IMR-90 (cell line): ENCODE results near the gene HACD2. TPM values are rescaled to one million over a fixed set of nuclear protein-coding genes. Genes with fewer than 3 reads are reported as not detected.
"Not testable (repeated sequence)": the region's sequence is repeated elsewhere in the genome, so short reads cannot be mapped to it uniquely, and the experiment has no call there.

Experiments used
- ATAC-seq: fragments of 200-7000 bp; cut with Tn5 transposase; 2 replicates; pipeline ENCODE4 v1.9.1; 2020; ENCODE audit warnings: low read depth, mild to moderate bottlenecking, moderate library complexity
- BruUV-seq: library from RNA; stranded (reverse); fragments of 400-500 nt; replicated peaks from 2 replicates; lab custom pipeline; 2021; lab: Mats Ljungman, UMichigan
- CTCF ChIA-PET: fragments of 300-600 bp; formaldehyde crosslinking; extraction: SDS; loops from one replicate; lab custom pipeline; 2021; ENCODE audit warnings: antibody characterized with exemption; lab: Yijun Ruan, JAX
- POLR2A ChIA-PET: fragments of 300-600 bp; sonication (Branson Sonifier 250); formaldehyde crosslinking; loops from one replicate; lab custom pipeline; 2022; ENCODE audit warnings: antibody characterized with exemption; ENCODE audit not compliant: unreplicated experiment; lab: Charles Lee
- DNase-seq: peaks from one replicate; pipeline ENCODE4 v3.0.0; 2013
- H2AFZ ChIP-seq: replicated peaks from 2 replicates; pipeline ENCODE3; 2013; ENCODE audit warnings: low read length, mild to moderate bottlenecking; ENCODE audit not compliant: poor library complexity
- H2AK5ac ChIP-seq: 2 replicates; pipeline ENCODE4 v1.6.1; 2013; ENCODE audit warnings: low read depth, low read length, inconsistent platforms
- H2AK9ac ChIP-seq: replicated peaks from 2 replicates; pipeline ENCODE3; 2013; ENCODE audit warnings: mild to moderate bottlenecking, low read depth, low read length, moderate library complexity; ENCODE audit not compliant: poor library complexity
- H2BK120ac ChIP-seq: 2 replicates; pipeline ENCODE4 v1.6.1; 2013; ENCODE audit warnings: low read depth, low read length, inconsistent platforms
- H2BK15ac ChIP-seq: 3 replicates; pipeline ENCODE4 v1.6.1; 2013; ENCODE audit warnings: low read depth, low read length, inconsistent platforms
- H2BK20ac ChIP-seq: 2 replicates; pipeline ENCODE4 v1.6.1; 2013; ENCODE audit warnings: low read depth, mild to moderate bottlenecking, inconsistent platforms, low read length, moderate library complexity
- H2BK5ac ChIP-seq: 2 replicates; pipeline ENCODE4 v1.6.1; 2013; ENCODE audit warnings: mild to moderate bottlenecking, low read depth, low read length, inconsistent platforms; ENCODE audit not compliant: poor library complexity, severe bottlenecking
- H3K14ac ChIP-seq: replicated peaks from 2 replicates; pipeline ENCODE4 v1.6.1; 2013; ENCODE audit warnings: low read depth, low read length, inconsistent platforms
- H3K18ac ChIP-seq: 2 replicates; pipeline ENCODE4 v1.6.1; 2013; ENCODE audit warnings: low read depth, low read length, control low read depth
- H3K23ac ChIP-seq: 2 replicates; pipeline ENCODE4 v1.6.1; 2013; ENCODE audit warnings: low read depth, low read length, inconsistent platforms
- H3K27ac ChIP-seq: 2 replicates; pipeline ENCODE4 v1.5.1; 2013; ENCODE audit warnings: mild to moderate bottlenecking, control low read depth, low read length; ENCODE audit not compliant: insufficient read depth
- H3K27me3 ChIP-seq: 2 replicates; pipeline ENCODE4 v1.6.1; 2013; ENCODE audit warnings: low read length; ENCODE audit not compliant: control insufficient read depth, insufficient read depth
- H3K36me3 ChIP-seq: 2 replicates; pipeline ENCODE4 v1.6.1; 2013; ENCODE audit warnings: low read length, mixed read lengths; ENCODE audit not compliant: control insufficient read depth, insufficient read depth
- H3K4ac ChIP-seq: 2 replicates; pipeline ENCODE4 v1.6.1; 2013; ENCODE audit warnings: low read depth, low read length, inconsistent platforms
- H3K4me1 ChIP-seq: 2 replicates; pipeline ENCODE4 v1.6.1; 2013; ENCODE audit warnings: low read length, mixed read lengths; ENCODE audit not compliant: control insufficient read depth, insufficient read depth
- H3K4me2 ChIP-seq: 2 replicates; pipeline ENCODE4 v1.6.1; 2013; ENCODE audit warnings: low read depth, mild to moderate bottlenecking, control low read depth, low read length, moderate library complexity
- H3K4me3 ChIP-seq: 2 replicates; pipeline ENCODE4 v1.5.1; 2013; ENCODE audit warnings: low read depth, mild to moderate bottlenecking, control low read depth, low read length, moderate library complexity; ENCODE audit not compliant: insufficient read depth
- H3K56ac ChIP-seq: 2 replicates; pipeline ENCODE4 v1.6.1; 2013; ENCODE audit warnings: low read length, inconsistent platforms; ENCODE audit not compliant: insufficient read depth; ENCODE audit errors: extremely low read depth
- H3K79me1 ChIP-seq, 2 experiments: 2 replicates each; pipeline ENCODE4 v1.6.1; 2013; ENCODE audit warnings: low read length in 2 of 2, inconsistent platforms in 1 of 2, low read depth in 1 of 2
- H3K9ac ChIP-seq: 2 replicates; pipeline ENCODE4 v1.6.1; 2013; ENCODE audit warnings: low read depth, low read length, control low read depth
- H3K9me1 ChIP-seq: 2 replicates; pipeline ENCODE4 v1.6.1; 2013; ENCODE audit warnings: low read length, inconsistent platforms; ENCODE audit not compliant: insufficient read depth
- H3K9me3 ChIP-seq: 2 replicates; pipeline ENCODE4 v1.6.1; 2013; ENCODE audit warnings: low read length; ENCODE audit not compliant: control insufficient read depth, insufficient read depth
- H4K20me1 ChIP-seq: 2 replicates; pipeline ENCODE4 v1.6.1; 2013; ENCODE audit warnings: low read length, inconsistent platforms; ENCODE audit not compliant: insufficient read depth
- H4K5ac ChIP-seq: 2 replicates; pipeline ENCODE4 v1.6.1; 2013; ENCODE audit warnings: mild to moderate bottlenecking, low read depth, low read length, control low read depth
- H4K8ac ChIP-seq, 2 experiments: 2 replicates each; pipeline ENCODE4 v1.6.1; 2013; ENCODE audit warnings: low read depth in 2 of 2, low read length in 2 of 2, control low read depth in 1 of 2, inconsistent platforms in 1 of 2
- H4K91ac ChIP-seq: 2 replicates; pipeline ENCODE4 v1.6.1; 2013; ENCODE audit warnings: low read depth, low read length, inconsistent platforms; ENCODE audit not compliant: insufficient read depth
- FOS ChIP-seq: fragments of 150-350 bp; IDR thresholded peaks from 2 replicates; pipeline ENCODE4 v1.6.1; 2016; ENCODE audit warnings: low read depth, low read length
- MAFK ChIP-seq: IDR thresholded peaks from 2 replicates; pipeline ENCODE4 v1.6.1; 2012; ENCODE audit warnings: low read depth, low read length, improper control_type of control experiment
- MXI1 ChIP-seq: IDR thresholded peaks from 2 replicates; pipeline ENCODE4 v1.6.1; 2012; ENCODE audit warnings: low read depth, mild to moderate bottlenecking, low read length, moderate library complexity, borderline replicate concordance
- WGBS, 2 experiments: methylation state at CpG; one replicate each; pipeline versions ENCODE4 v1.1.5 to v1.1.7; 2013; ENCODE audit warnings: missing lambda C conversion rate in 2 of 2; ENCODE audit not compliant: insufficient read length in 1 of 2; ENCODE audit errors: extremely low coverage in 2 of 2; 5-methylcytosine and 5-hydroxymethylcytosine counted together
- dilution Hi-C: fragments of 300-500 bp; cut with HindIII; formaldehyde crosslinking; loops from one replicate; pipeline ENCODE4 v1.14.3; 2018; ENCODE audit warnings: low sequenced_read_pairs; ENCODE audit not compliant: unreplicated experiment
- in situ Hi-C: fragments of 300-500 bp; cut with MboI; formaldehyde crosslinking; loops from 3 replicates; pipeline ENCODE4 v1.14.3; 2019; ENCODE audit warnings: low sequenced_read_pairs, inconsistent platforms, mixed read lengths
- intact Hi-C: fragments of 100-400 bp; cut with micrococcal nuclease; formaldehyde crosslinking; loops from 2 replicates; pipeline ENCODE4 v1.10.0; 2022
- polyA plus RNA-seq, 3 experiments: library from polyadenylated mRNA; depleted of rRNA; stranded (reverse); fragments of >200 nt; gene quantifications; 2 replicates each; pipeline ENCODE4 v1.2.3, GENCODE V29; 2012; ENCODE audit warnings: low replicate concordance in 1 of 3
- total RNA-seq: library from RNA; depleted of rRNA; stranded (reverse); fragments of >200 nt; gene quantifications from 2 replicates; pipeline ENCODE4 v1.2.3, GENCODE V29; 2012

Gene HACD2
- total and polyA plus RNA-seq, 2 of the 4 experiments (the other 2 are of a cell fraction): 21.5 to 22.6 TPM

DNA sequence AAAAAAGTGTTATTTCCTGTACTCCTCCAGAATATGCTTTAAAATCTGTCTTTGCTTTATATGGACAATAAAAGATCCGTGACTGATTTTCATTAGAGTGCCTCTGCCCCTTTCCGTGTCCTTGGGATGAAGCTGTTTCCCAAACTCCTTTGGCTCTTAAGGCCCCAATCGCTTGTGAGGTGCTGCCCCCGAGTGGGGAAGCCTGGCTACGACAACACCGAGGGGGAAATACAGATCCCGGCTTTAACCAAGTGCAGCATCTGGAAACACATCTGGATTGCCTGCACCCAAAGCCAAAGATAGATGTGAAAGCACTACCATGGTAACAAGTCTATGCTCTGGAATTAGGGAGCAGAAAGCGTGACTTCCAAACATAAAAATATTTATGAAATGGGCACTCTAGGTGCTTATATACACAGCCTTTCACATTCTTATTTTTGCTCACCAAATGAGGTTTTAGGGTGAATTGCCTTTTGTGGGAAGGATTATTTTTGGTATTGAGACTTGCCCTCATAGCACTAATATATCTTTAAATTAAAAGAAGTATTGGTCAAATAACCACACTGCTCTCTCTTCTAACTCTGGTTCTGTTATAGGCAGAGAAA is 95.4 kb downstream of the HACD2 start (continued):
- TF ChIP-seq MXI1: no peak

DNA sequence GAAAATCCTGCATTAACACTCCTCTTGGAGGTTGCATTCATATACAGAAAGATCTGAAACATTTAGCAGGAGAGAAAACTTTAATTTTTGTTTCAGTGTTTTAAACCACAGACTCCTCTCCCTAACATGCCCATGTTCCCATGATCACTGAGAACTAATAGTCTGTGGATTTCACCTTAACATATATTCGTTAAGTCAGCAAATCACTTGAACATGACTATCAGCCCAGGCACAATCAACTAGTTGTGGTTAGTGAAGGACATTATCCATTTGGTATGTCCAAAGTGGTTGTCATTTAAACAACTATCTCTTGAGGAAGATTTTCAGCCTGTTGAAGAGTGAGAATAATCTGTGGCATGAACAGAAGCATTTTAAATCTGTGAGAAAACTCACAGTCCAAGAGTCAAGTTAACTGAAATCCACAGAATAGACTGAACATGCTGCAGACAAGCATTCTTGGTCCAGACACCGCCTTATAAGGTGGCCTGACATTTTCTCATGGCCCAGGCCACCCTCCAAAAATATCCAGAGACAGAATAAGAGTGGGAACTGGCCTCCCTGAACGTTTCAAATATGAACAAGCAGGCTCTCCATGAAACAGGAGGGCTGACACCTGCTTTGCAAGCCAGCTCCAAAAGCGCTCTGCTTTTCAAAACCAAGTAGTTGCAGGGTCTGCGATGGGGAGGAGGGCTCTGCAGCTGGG is 96.1 kb downstream of the HACD2 start:
- no peak overlapping the region for H3K27ac ChIP-seq
- in situ Hi-C loops: loop anchor here (5.0 kb wide), 1 partner anchor 161 kb away; no protein-coding TSS in a partner anchor
- H3K4me1 ChIP-seq: no peaks in the 10 kb centered on the region
- no peaks in the 10 kb centered on the region for H3K9me1 ChIP-seq
- no peak overlapping the region for H3K4me2 ChIP-seq
- no peak overlapping the region for H3K23ac ChIP-seq
- no peak overlapping the region for H3K4me3 ChIP-seq
- no peaks in the 10 kb centered on the region for H3K79me1 ChIP-seq
- no peak overlapping the region for H4K5ac ChIP-seq
- H2BK120ac ChIP-seq: no peak overlapping the region
- H3K4ac ChIP-seq: no peak overlapping the region
- no peak overlapping the region for H2BK20ac ChIP-seq
- H3K56ac ChIP-seq: no peak overlapping the region
- BruUV-seq: no TSS peak
- dilution Hi-C loops: no loop called here
- no peak overlapping the region for H3K9ac ChIP-seq
- H4K20me1 ChIP-seq: no peaks in the 10 kb centered on the region
- no peak overlapping the region for H3K18ac ChIP-seq
- POLR2A ChIA-PET: no interaction called here
- no peak overlapping the region for H2AFZ ChIP-seq
- 60% methylated on average over 1 of the region's 5 CpGs; no CpG with 5 or more reads in 1 of the 2 experiments for WGBS, 2 experiments
- DNase-seq: no peak
- peaks cover 4% of the 10 kb centered on the region; the same call in 1 of the 2 replicates for H3K36me3 ChIP-seq
- H4K8ac ChIP-seq: no peak overlapping the region
- no peak overlapping the region for H2AK5ac ChIP-seq
- CTCF ChIA-PET: interaction anchor here (0.8 to 1.2 kb wide), 3 partner anchors 10 to 162 kb away, joined by 5 to 9 read pairs (median 5); no protein-coding TSS in a partner anchor
- no peak for ATAC-seq
- intact Hi-C loops: loop anchor here (1.0 to 2.0 kb wide), 2 partner anchors 70 to 159 kb away; no protein-coding TSS in a partner anchor
- TF ChIP-seq FOS (no peak), MAFK (peak; percentile 83)
- peaks cover 5% of the 10 kb centered on the region for H3K27me3 ChIP-seq
- no peaks in the 10 kb centered on the region for H3K9me3 ChIP-seq
- no peak overlapping the region for H3K14ac ChIP-seq
- H2BK5ac ChIP-seq: no peak overlapping the region
- no peak overlapping the region for H2BK15ac ChIP-seq
- H4K91ac ChIP-seq: no peak overlapping the region
- H2AK9ac ChIP-seq: no peak overlapping the region

DNA sequence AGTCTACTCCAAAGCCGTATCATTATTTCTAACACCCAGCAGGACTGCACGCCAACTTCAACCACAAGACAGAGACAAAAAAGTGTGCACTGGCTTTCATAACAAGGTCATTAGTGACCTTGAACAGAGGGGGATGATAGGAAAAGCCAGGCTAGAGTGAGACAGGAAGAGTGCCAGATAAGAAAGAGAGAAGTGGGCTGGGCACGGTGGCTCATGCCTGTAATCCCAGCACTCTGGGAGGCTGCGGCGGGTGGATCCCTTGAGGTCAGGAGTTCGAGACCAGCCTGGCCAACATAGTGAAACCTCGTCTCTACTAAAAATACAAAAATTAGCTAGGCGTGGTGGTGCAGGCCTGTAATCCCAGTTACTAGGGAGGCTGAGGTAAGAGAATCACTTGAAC is 97.8 kb downstream of the HACD2 start:
- intact Hi-C loops, ATAC-seq, BruUV-seq, H2AK9ac ChIP-seq, H4K5ac ChIP-seq, H2BK5ac ChIP-seq, POLR2A ChIA-PET, H3K4me2 ChIP-seq, H2BK15ac ChIP-seq, H3K79me1 ChIP-seq, H2AK5ac ChIP-seq, H3K4me3 ChIP-seq, H3K9me3 ChIP-seq, H3K9ac ChIP-seq, H4K20me1 ChIP-seq, H4K8ac ChIP-seq, H3K9me1 ChIP-seq, H3K23ac ChIP-seq, H3K14ac ChIP-seq, H3K27ac ChIP-seq, H2AFZ ChIP-seq, H3K18ac ChIP-seq, dilution Hi-C loops, H3K56ac ChIP-seq, H3K4me1 ChIP-seq, H3K4ac ChIP-seq, H3K36me3 ChIP-seq, DNase-seq, H2BK20ac ChIP-seq, H2BK120ac ChIP-seq, H4K91ac ChIP-seq: not testable (repeated sequence)
- CTCF ChIA-PET: interaction anchor here (0.7 kb wide), 1 partner anchor 21 kb away, joined by 3 read pairs; no protein-coding TSS in a partner anchor
- no CpG with 5 or more reads among the region's 8 CpGs for WGBS, 2 experiments
- peaks cover 16% of the 10 kb centered on the region for H3K27me3 ChIP-seq
- in situ Hi-C loops: loop anchor here (5.0 kb wide), 1 partner anchor 160 kb away; no protein-coding TSS in a partner anchor
